D721Med (cell line): Measurements from ENCODE around the gene PRSS33.

Experiments
- DNase-seq: peaks from one replicate; pipeline ENCODE4 v3.0.0; 2011; ENCODE audit warnings: low spot score; ENCODE audit not compliant: insufficient read length
- FAIRE-seq: peaks from 2 replicates; lab custom pipeline; 2011; peaks lifted over from hg19 to GRCh38; lab: Jason Lieb, UNC
- TF ChIP-seq, protein P1 (sequence below): IDR thresholded peaks from 2 replicates; pipeline ENCODE4 v1.5.1; 2012; ENCODE audit warnings: mild to moderate bottlenecking, control low read depth; ENCODE audit not compliant: insufficient read depth; ENCODE audit errors: missing control alignments

PRSS33 gene

DNA sequence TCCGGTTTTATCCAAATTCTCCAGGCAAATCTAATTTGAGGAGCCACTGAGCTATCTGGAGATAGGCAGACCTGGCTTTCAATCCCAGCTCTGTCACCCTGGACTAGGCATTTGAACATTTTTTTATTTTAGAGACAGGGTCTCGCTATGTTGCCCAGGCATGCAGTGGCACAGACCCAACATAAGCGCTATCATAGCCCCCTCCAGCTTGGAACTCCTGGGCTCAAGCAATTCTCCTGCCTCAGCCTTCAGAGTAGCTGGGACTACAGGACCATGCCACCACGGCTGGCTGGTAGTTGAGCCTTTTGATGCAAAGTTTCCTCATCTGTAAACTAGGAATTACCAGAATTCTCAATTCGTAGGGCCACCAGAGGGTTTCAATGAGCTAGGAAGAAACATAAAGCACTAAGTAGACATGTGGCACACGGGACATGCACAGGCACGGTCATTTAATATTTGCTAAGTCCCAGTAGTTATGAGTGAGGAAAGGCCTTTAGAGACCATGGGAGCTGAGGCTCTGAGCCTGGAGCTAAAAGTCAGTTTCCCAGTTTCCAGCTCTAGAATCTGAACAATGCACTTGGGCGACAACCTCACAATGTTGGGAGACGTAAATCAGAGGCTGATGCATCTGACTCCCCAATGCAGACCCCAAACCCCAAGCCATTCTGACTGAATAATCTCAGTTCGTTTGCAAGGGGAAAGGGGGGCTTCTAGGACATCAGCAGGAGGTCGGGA lies 11.4 kb downstream of the PRSS33 start:
- TF ChIP-seq, protein P1, sequence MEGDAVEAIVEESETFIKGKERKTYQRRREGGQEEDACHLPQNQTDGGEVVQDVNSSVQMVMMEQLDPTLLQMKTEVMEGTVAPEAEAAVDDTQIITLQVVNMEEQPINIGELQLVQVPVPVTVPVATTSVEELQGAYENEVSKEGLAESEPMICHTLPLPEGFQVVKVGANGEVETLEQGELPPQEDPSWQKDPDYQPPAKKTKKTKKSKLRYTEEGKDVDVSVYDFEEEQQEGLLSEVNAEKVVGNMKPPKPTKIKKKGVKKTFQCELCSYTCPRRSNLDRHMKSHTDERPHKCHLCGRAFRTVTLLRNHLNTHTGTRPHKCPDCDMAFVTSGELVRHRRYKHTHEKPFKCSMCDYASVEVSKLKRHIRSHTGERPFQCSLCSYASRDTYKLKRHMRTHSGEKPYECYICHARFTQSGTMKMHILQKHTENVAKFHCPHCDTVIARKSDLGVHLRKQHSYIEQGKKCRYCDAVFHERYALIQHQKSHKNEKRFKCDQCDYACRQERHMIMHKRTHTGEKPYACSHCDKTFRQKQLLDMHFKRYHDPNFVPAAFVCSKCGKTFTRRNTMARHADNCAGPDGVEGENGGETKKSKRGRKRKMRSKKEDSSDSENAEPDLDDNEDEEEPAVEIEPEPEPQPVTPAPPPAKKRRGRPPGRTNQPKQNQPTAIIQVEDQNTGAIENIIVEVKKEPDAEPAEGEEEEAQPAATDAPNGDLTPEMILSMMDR = no peak
- FAIRE-seq (no peak), DNase-seq (no peak)

DNA sequence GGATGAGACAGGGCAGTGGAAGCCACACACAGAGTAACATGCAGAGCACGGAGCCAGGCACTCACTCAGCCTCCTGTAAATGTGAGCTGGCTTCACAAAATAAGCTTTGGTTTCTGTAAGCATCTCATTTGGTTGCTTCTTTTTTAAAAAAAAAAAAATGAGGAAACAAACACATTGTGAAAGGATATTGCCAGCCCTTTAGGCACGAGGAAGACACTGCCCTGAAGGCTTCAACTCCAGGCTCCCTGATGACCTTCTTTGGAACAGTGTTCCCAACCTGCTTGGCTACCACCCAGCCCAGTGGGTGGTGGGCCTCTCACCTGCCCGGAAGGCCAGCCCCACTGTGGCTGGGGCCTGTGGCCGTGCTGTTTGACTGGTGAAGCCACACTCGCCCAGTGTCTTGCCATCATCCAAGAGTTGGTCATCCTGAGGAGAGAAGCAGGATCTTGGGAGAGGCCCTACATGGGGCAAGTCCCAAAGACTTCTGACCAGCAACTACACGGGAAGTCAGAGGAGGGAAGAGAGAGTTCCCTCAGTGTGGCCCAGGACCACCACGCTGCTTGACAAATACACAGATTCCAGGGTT lies 12.1 kb downstream of the PRSS33 start:
- FAIRE-seq (no peak), DNase-seq (no peak)
- TF ChIP-seq, protein P1 = no peak

DNA sequence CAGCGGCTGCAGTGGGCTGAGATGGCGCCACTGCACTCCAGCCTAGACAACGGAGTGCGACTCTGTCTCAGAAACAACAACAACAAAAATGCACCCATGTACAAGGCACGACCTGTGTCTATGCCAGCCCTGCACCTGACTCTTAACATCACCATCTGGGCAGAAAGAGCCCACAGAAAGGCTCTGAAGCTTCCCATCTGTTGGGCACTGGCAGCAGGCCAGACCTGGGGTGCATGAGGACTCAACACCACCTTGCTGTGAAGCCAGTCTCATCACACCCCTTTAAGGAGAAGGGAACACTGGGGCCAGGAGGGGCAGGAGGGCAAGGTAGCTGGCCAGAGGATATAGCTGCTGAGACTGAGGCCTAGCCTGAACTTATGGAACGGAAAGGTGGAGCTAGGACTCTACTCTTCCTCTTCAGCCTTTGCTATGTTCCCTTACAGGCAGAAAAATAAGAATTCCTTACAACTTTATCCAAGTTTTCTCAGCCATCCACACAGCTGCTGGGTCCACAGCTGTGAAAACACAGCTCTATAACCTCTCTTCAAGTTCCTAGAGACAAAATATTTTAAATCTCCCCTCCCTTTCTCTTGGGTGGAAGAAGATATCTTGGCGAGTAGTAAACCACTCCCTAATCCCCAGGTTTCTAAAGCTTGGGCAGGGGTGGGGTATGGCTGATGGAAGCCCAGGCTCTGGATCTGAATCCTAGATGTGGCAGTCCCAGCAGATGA lies 13.0 kb downstream of the PRSS33 start:
- TF ChIP-seq, protein P1 = no peak
- FAIRE-seq (no peak), DNase-seq (no peak)

DNA sequence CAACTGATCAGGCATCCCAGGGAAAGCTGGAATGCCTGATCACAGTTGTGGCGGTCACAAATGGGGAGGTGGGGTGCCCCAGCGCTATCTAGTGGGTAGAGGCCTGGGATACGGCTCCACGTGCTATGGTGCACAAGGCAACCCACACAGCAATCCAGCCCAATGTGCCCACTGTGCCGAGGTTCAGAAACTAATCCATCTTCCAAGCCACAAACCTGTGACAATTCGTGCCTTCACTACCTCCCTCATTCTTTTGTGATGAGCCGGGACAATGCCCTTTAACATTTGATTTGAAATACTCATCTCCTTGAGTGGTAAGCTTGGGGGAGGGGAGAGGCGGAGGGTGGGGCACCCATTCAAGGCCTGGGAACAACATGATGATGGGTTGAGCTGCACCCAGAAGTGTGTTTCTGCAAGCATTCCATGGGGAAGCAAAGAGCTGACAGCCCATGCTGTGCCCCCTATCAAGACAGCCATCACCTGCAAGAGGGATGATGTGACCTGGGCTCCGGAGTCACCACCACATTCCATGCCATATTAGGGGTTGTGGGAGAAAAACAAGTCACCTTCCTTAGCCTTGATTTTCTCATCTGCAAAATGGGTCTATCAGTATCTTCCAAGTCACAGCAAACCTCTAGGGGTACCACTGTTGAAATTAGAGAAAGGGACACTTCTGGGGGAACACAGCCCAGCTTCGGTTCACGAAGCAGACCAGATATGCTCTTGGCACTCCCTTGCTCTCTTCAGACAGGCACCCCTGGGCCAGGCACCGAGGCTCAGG lies 14.0 kb downstream of the PRSS33 start:
- FAIRE-seq = no peak
- TF ChIP-seq, protein P1 = no peak
- DNase-seq = no peak

DNA sequence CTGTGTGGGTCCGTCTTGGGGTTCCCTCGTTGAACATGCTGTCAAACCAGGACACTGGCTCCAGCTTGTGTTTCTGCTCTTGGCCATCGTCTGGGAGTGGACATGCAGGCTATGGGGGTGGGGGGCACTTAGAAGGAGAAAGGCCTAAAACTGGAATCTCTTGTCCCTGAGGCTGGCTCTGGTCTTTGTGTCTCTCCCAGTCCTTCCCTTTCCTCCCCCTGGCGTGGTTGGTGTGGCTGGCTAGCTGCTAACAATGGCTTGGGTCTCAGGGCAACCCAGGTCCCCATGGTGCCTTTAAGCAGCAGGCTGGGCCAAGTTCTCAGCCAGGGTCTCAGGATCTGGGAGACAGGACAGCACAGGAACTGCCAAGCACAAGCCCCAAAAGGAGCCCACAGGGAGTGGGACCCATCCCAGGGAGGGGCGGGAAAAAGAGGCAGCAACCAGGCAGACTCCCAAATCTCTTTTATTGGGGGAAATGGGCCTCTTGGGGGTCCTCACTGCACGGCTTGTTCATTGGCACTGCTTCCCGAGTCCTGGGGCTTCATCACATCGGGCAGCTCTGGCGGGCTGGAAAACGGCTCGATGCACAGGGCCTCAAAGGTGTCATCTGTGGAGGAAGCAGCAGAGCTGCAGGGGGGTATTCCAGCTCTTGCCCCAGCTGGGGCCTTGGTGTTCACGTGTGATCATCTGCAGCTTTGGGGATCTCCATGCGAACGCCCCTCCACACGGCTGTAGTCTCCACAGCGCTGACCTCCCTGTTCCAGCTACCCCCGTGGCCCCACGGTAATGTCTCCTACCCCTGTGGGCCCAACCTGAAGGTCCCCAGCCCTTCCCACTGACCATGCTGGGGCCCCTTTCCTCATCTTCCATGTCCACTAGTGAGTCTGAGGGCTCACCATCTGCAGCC lies 15.6 kb downstream of the PRSS33 start:
- TF ChIP-seq, protein P1 = no peak
- DNase-seq (no peak), FAIRE-seq (no peak)

- DNase-seq = no peak
- TF ChIP-seq, protein P1 = peak; percentile 0
- FAIRE-seq = no peak
Observed at GRCh38 chr16:2770057-2770951, 17.1 kb downstream of the PRSS33 start.
